Activated CD4-positive, alpha-beta T cell treated with anti-CD3 and anti-CD28 coated beads for 36 hours (primary cell): ENCODE measurements around the gene TMEM116. TPM values are rescaled to one million over a fixed set of nuclear protein-coding genes. Genes with fewer than 3 reads are reported as not detected.
"Not testable (repeated sequence)": the region's sequence is repeated elsewhere in the genome, so short reads cannot be mapped to it uniquely, and the experiment has no call there.

Source experiments
- ATAC-seq: fragments of 200-7000 bp; cut with Tn5 transposase; one replicate; pipeline ENCODE4 v1.10.0; 2021; ENCODE audit warnings: mild to moderate bottlenecking, moderate library complexity
- CTCF ChIA-PET: fragments of 350-600 bp; sonication (Branson Sonifier 250); formaldehyde crosslinking; loops from one replicate; lab custom pipeline; 2021; ENCODE audit warnings: antibody characterized with exemption; lab: Charles Lee
- POLR2A ChIA-PET: fragments of 350-600 bp; sonication (Branson Sonifier 250); formaldehyde crosslinking; loops from one replicate; lab custom pipeline; 2021; ENCODE audit warnings: antibody characterized with exemption, inconsistent platforms; lab: Charles Lee
- DNase-seq: peaks from one replicate; pipeline ENCODE4 v3.0.0-alpha.2; 2020
- H3K27ac Mint-ChIP-seq: one replicate; pipeline ENCODE4 v1.8.0; 2021; ENCODE audit warnings: mixed read lengths
- H3K27me3 Mint-ChIP-seq: one replicate; pipeline ENCODE4 v1.8.0; 2021; ENCODE audit warnings: mixed read lengths
- H3K36me3 Mint-ChIP-seq: one replicate; pipeline ENCODE4 v1.8.0; 2021; ENCODE audit warnings: low read depth, mixed read lengths
- H3K4me1 Mint-ChIP-seq: one replicate; pipeline ENCODE4 v1.8.0; 2021; ENCODE audit warnings: mixed read lengths
- H3K4me3 Mint-ChIP-seq: one replicate; pipeline ENCODE4 v1.8.0; 2021; ENCODE audit warnings: mild to moderate bottlenecking, moderate library complexity, mixed read lengths
- H3K9me3 Mint-ChIP-seq: one replicate; pipeline ENCODE4 v1.8.0; 2021; ENCODE audit warnings: low read depth, mixed read lengths
- intact Hi-C, 2 experiments: fragments of 100-400 bp; cut with DNase I in 1 of 2; cut with micrococcal nuclease in 1 of 2; formaldehyde crosslinking; loops; one replicate each; pipeline versions ENCODE4 v1.14.2 to v1.15.1; 2022 to 2024; cut with DNase I, micrococcal nuclease
- total RNA-seq, 2 experiments: library from RNA; stranded (reverse); gene quantifications; one replicate each; pipeline ENCODE4 v1.2.3, GENCODE V29; 2021

Gene TMEM116
- total RNA-seq, 2 experiments from 2014 or later = 11.2 to 12.5 TPM

GRCh38 chr12:111995782-111996480 is 17.0 kb downstream of the TMEM116 start:
- ChIA-PET POLR2A (interaction anchor here (0.7 kb wide), 1 partner anchor 130 kb away, joined by 5 read pairs; the partner anchor contains the start of gene TRAFD1), CTCF (no interaction called here)
- H3K36me3 Mint-ChIP-seq = peaks cover 3% of the 10 kb centered on the region
- intact Hi-C loops = no loop called here
- no peaks in the 10 kb centered on the region for H3K9me3 Mint-ChIP-seq
- no peak overlapping the region for H3K27ac Mint-ChIP-seq
- H3K27me3 Mint-ChIP-seq = no peaks in the 10 kb centered on the region
- ATAC-seq (no peak), DNase-seq (no peak)
- H3K4me3 Mint-ChIP-seq = no peak overlapping the region
- H3K4me1 Mint-ChIP-seq = peaks cover 80% of the 10 kb centered on the region

- Mint-ChIP-seq H3K4me3 (peak overlapping the region; percentile 68), H3K27ac (peak overlapping the region; percentile 33), H3K4me1 (peaks cover 74% of the 10 kb centered on the region)
- ChIA-PET CTCF (interaction anchor here (0.6 to 1.7 kb wide), 7 partner anchors 9 to 744 kb away, joined by 3 to 10 read pairs (median 4); no protein-coding TSS in a partner anchor), POLR2A (interaction anchor here (2.2 kb wide), 1 partner anchor 20 kb away, joined by 10 read pairs; no protein-coding TSS in a partner anchor)
- intact Hi-C loops = loop anchor here (1.0 to 5.0 kb wide), 3 partner anchors 19 to 47 kb away; partner anchors contain the start of genes ERP29 (in 2 of the 2) and TMEM116 (in 2 of the 2)
- H3K27me3 Mint-ChIP-seq, H3K9me3 Mint-ChIP-seq, ATAC-seq, H3K36me3 Mint-ChIP-seq, DNase-seq: not testable (repeated sequence)
Observed at GRCh38 chr12:111994211-111995111, 18.5 kb downstream of the TMEM116 start.

DNA sequence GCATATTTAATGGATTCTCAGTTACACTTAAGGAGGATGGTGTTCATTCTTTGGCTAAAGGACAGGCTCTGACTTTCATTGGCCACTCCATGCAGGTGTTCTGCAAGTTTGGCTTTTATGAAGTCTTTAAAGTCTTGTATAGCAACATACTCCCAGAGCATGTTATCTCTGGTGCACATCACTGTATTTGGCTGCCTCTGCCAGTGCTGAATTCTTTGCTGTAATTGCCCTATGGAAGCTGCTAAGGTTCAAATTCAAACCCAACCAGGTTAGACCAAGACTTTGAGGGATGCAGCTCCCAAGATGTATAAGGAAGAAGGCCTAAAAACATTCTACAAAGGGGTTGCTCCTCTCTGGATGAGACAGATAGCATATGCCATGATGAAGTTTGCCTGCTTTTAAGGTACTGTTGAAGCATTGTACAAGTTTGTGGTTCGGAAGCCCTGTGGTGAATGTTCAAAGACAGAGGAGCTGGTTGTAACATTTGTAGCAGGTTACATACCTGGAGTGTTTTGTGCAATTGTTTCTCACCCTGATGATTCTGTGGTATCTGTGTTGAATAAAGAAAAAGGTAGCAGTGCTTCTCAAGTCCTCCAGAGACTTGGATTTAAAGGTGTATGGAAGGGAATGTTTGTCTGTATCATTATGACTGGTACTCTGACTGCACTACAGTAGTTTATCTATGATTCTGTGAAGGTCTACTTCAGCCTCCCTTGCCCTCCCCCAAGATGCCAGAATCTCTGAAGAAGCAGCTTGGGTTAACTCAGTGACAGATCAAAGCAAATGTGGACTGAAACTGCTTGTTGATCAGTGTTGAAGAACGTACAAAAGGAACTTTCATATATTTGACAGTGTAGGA is 19.4 kb downstream of the TMEM116 start:
- H3K4me3 Mint-ChIP-seq = peak overlapping the region; percentile 68
- POLR2A ChIA-PET = interaction anchor here (2.2 kb wide), 1 partner anchor 21 kb away, joined by 10 read pairs; no protein-coding TSS in a partner anchor
- H3K36me3 Mint-ChIP-seq = peaks cover 6% of the 10 kb centered on the region
- H3K27ac Mint-ChIP-seq = peak overlapping the region; percentile 52
- intact Hi-C loops = loop anchor here (1.0 to 5.0 kb wide), 4 partner anchors 8 to 46 kb away; partner anchors contain the start of genes ERP29 (in 2 of the 2) and TMEM116 (in 2 of the 2)
- H3K9me3 Mint-ChIP-seq = no peaks in the 10 kb centered on the region
- peak; percentile 75 for ATAC-seq
- CTCF ChIA-PET = interaction anchor here (0.6 to 1.7 kb wide), 8 partner anchors 8 to 743 kb away, joined by 3 to 10 read pairs (median 4); no protein-coding TSS in a partner anchor
- DNase-seq = peak; percentile 40
- H3K4me1 Mint-ChIP-seq = peaks cover 68% of the 10 kb centered on the region
- H3K27me3 Mint-ChIP-seq = no peaks in the 10 kb centered on the region

DNA sequence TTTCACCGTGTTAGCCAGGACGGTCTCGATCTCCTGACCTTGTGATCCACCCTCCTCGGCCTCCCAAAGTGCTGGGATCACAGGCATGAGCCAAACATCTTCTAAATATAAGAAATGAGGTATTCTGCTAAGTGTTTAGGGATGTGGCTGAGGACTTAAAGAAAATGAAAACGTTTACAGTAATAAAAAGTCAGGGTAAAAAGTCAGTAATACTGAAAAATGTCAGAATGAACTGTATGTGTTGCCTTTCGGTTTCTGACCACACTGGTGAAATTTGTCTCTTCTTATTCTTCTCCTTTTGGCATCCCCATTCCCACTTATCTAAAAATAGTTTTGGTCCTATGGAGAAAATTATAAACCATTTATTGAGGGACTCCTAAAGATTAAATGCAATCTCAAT is 20.5 kb downstream of the TMEM116 start:
- intact Hi-C loops = loop anchor here (5.0 kb wide), 2 partner anchors 40 to 45 kb away; no protein-coding TSS in a partner anchor
- Mint-ChIP-seq H3K36me3 (peaks cover 5% of the 10 kb centered on the region), H3K4me3 (no peak overlapping the region), H3K4me1 (peaks cover 59% of the 10 kb centered on the region), H3K9me3 (no peaks in the 10 kb centered on the region), H3K27ac (no peak overlapping the region), H3K27me3 (no peaks in the 10 kb centered on the region)
- ChIA-PET CTCF (interaction anchor here (1.7 kb wide), 1 partner anchor 22 kb away, joined by 10 read pairs; no protein-coding TSS in a partner anchor), POLR2A (interaction anchor here (2.2 kb wide), 1 partner anchor 22 kb away, joined by 10 read pairs; no protein-coding TSS in a partner anchor)
- ATAC-seq (peak; percentile 20), DNase-seq (no peak)

- CTCF ChIA-PET = interaction anchor here (0.6 to 1.0 kb wide), 4 partner anchors 9 to 1859 kb away, joined by 3 to 10 read pairs (median 3); no protein-coding TSS in a partner anchor
- intact Hi-C loops = loop anchor here (5.0 kb wide), 2 partner anchors 40 to 45 kb away; no protein-coding TSS in a partner anchor
- Mint-ChIP-seq H3K27me3 (no peaks in the 10 kb centered on the region), H3K4me1 (peaks cover 57% of the 10 kb centered on the region), H3K36me3 (peaks cover 3% of the 10 kb centered on the region), H3K9me3 (no peaks in the 10 kb centered on the region), H3K4me3 (no peak overlapping the region), H3K27ac (peak overlapping the region; percentile 10)
- no peak for DNase-seq
- peak; percentile 51 for ATAC-seq
- POLR2A ChIA-PET = interaction anchor here (0.6 kb wide), 1 partner anchor 1216 kb away, joined by 3 read pairs; no protein-coding TSS in a partner anchor
Observed at GRCh38 chr12:111991946-111992345, 21.0 kb downstream of the TMEM116 start.

GRCh38 chr12:111991535-111991934 is 21.4 kb downstream of the TMEM116 start:
- Mint-ChIP-seq H3K4me1 (peaks cover 55% of the 10 kb centered on the region), H3K27me3 (no peaks in the 10 kb centered on the region), H3K4me3 (no peak overlapping the region), H3K9me3 (no peaks in the 10 kb centered on the region), H3K27ac (peak overlapping the region; percentile 10), H3K36me3 (peaks cover 3% of the 10 kb centered on the region)
- intact Hi-C loops = loop anchor here (5.0 kb wide), 2 partner anchors 39 to 44 kb away; no protein-coding TSS in a partner anchor
- ChIA-PET CTCF (interaction anchor here (0.6 to 1.0 kb wide), 4 partner anchors 9 to 1859 kb away, joined by 3 to 10 read pairs (median 3); no protein-coding TSS in a partner anchor), POLR2A (interaction anchor here (0.6 kb wide), 1 partner anchor 1215 kb away, joined by 3 read pairs; no protein-coding TSS in a partner anchor)
- ATAC-seq = peak; percentile 50
- no peak for DNase-seq

DNA sequence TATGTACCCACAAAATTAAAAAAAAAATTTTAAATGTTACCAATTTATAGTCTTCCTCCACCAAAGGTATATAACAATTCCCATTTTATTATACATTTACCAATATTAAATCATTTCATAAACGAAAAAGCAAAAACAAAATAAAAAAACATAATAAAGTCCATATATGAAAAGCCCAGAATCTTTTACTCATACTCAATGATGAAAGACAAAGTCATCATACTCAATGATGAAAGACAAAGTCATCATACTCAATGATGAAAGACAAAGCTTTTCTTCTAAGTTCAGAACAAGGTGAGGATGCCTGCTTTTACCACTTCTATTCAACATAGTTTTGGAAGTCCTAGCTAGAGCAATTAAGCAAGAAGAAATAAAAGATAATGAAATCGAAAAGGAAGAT is 28.1 kb downstream of the TMEM116 start:
- Mint-ChIP-seq H3K9me3 (no peaks in the 10 kb centered on the region), H3K27me3 (no peaks in the 10 kb centered on the region), H3K27ac (no peak overlapping the region), H3K4me3 (no peak overlapping the region), H3K4me1 (peaks cover 6% of the 10 kb centered on the region), H3K36me3 (peaks cover 3% of the 10 kb centered on the region)
- ChIA-PET POLR2A (no interaction called here), CTCF (interaction anchor here (0.6 to 1.2 kb wide), 2 partner anchors 13 to 19 kb away, joined by 3 read pairs; no protein-coding TSS in a partner anchor)
- ATAC-seq (no peak), DNase-seq (no peak)
- intact Hi-C loops = no loop called here

- intact Hi-C loops = no loop called here
- H3K4me3 Mint-ChIP-seq = no peak overlapping the region
- no peaks in the 10 kb centered on the region for H3K9me3 Mint-ChIP-seq
- peaks cover 7% of the 10 kb centered on the region for H3K4me1 Mint-ChIP-seq
- H3K27me3 Mint-ChIP-seq = no peaks in the 10 kb centered on the region
- ChIA-PET POLR2A (no interaction called here), CTCF (no interaction called here)
- no peak for ATAC-seq
- H3K36me3 Mint-ChIP-seq = no peaks in the 10 kb centered on the region
- DNase-seq = no peak
- no peak overlapping the region for H3K27ac Mint-ChIP-seq
Observed at GRCh38 chr12:111981987-111982386, 31.0 kb downstream of the TMEM116 start.

GRCh38 chr12:111980598-111980997 is 32.4 kb downstream of the TMEM116 start:
- POLR2A ChIA-PET = interaction anchor here (0.6 kb wide), 1 partner anchor 442 kb away, joined by 5 read pairs; no protein-coding TSS in a partner anchor
- DNase-seq (no peak), ATAC-seq (no peak)
- no peak overlapping the region for H3K4me3 Mint-ChIP-seq
- no peaks in the 10 kb centered on the region for H3K9me3 Mint-ChIP-seq
- CTCF ChIA-PET = no interaction called here
- intact Hi-C loops = no loop called here
- H3K36me3 Mint-ChIP-seq = no peaks in the 10 kb centered on the region
- H3K27ac Mint-ChIP-seq = no peak overlapping the region
- no peaks in the 10 kb centered on the region for H3K27me3 Mint-ChIP-seq
- peaks cover 13% of the 10 kb centered on the region for H3K4me1 Mint-ChIP-seq

- intact Hi-C loops = no loop called here
- ChIA-PET POLR2A (no interaction called here), CTCF (interaction anchor here (0.6 to 1.1 kb wide), 3 partner anchors 8 to 35 kb away, joined by 3 to 6 read pairs (median 3); partner anchors contain the start of genes ERP29 and TMEM116)
- no peaks in the 10 kb centered on the region for H3K27me3 Mint-ChIP-seq
- H3K9me3 Mint-ChIP-seq = no peaks in the 10 kb centered on the region
- H3K4me3 Mint-ChIP-seq = no peak overlapping the region
- peaks cover 12% of the 10 kb centered on the region for H3K4me1 Mint-ChIP-seq
- ATAC-seq = no peak
- no peaks in the 10 kb centered on the region for H3K36me3 Mint-ChIP-seq
- DNase-seq = no peak
- no peak overlapping the region for H3K27ac Mint-ChIP-seq
Observed at GRCh38 chr12:111978545-111978944, 34.4 kb downstream of the TMEM116 start.
